ENCODE data around the gene NRCAM. TPM values are rescaled to one million over a fixed set of nuclear protein-coding genes. Genes with fewer than 3 reads are reported as not detected.
"Not testable (repeated sequence)": the region's sequence is repeated elsewhere in the genome, so short reads cannot be mapped to it uniquely, and the experiment has no call there.

Gene NRCAM
- total and polyA plus RNA-seq, 2 donors (not counting 1 experiment from before 2014, with no cell fraction given): 0.75 to 4.6 TPM

GRCh38 chr7:108272891-108273290 lies 183.3 kb downstream of the NRCAM start:
- H4K20me1 ChIP-seq (ENCODE audit: control insufficient read depth, insufficient read depth, low read length, poor library complexity, severe bottlenecking); POLR2A ChIA-PET; ATAC-seq (ENCODE audit: low read depth); H2AFZ ChIP-seq (ENCODE audit: insufficient read depth, low read depth, low read length, poor library complexity, severe bottlenecking); H3K27me3 ChIP-seq (replicated peaks in 1 of 4; ENCODE audit: control extremely low read depth in 1 of 4, control insufficient read depth in 3 of 4, insufficient read depth in 4 of 4, low read length in 3 of 4); H3K36me3 ChIP-seq (replicated peaks in 1 of 2; ENCODE audit: control extremely low read depth in 1 of 2, control insufficient read depth in 1 of 2, extremely low read depth in 1 of 2, insufficient read depth in 2 of 2, low read length in 1 of 2); H3K4me1 ChIP-seq (ENCODE audit: control insufficient read depth in 2 of 2, insufficient read depth in 2 of 2, low read length in 2 of 2); H3K9me3 ChIP-seq (ENCODE audit: control extremely low read depth in 1 of 3, control insufficient read depth in 2 of 3, insufficient read depth in 1 of 3, low read length in 2 of 3); H3K27ac ChIP-seq (ENCODE audit: low read length in 2 of 2); H3K4me3 Mint-ChIP-seq; H3K9me3 Mint-ChIP-seq (ENCODE audit: insufficient read depth); H3K27ac Mint-ChIP-seq; H3K4me2 ChIP-seq (replicated peaks; ENCODE audit: low read depth, low read length, poor library complexity, severe bottlenecking); intact Hi-C loops (cut with micrococcal nuclease); H3K27me3 Mint-ChIP-seq; H3K4me3 ChIP-seq (ENCODE audit: control extremely low read depth in 1 of 5, extremely low read depth in 1 of 5, insufficient read depth in 1 of 5, low read depth in 2 of 5, low read length in 4 of 5); H3K9ac ChIP-seq (ENCODE audit: low read length); H3K79me2 ChIP-seq (ENCODE audit: control insufficient read depth, insufficient read depth, low read length); CTCF ChIA-PET; DNase-seq: not testable (repeated sequence)
- peaks cover 17% of the 10 kb centered on the region for H3K4me1 Mint-ChIP-seq
- WGBS (ENCODE audit: insufficient coverage): no CpG with 5 or more reads among the region's 1 CpG

GRCh38 chr7:108270385-108271015 lies 185.7 kb downstream of the NRCAM start:
- H3K36me3 ChIP-seq (replicated peaks in 1 of 2; ENCODE audit: control extremely low read depth in 1 of 2, control insufficient read depth in 1 of 2, extremely low read depth in 1 of 2, insufficient read depth in 2 of 2, low read length in 1 of 2): no peaks in the 10 kb centered on the region
- H2AFZ ChIP-seq (ENCODE audit: insufficient read depth, low read depth, low read length, poor library complexity, severe bottlenecking): peak overlapping the region; percentile 8
- no peak overlapping the region for H3K4me3 ChIP-seq (ENCODE audit: control extremely low read depth in 1 of 5, extremely low read depth in 1 of 5, insufficient read depth in 1 of 5, low read depth in 2 of 5, low read length in 4 of 5)
- H3K27me3 ChIP-seq (replicated peaks in 1 of 4; ENCODE audit: control extremely low read depth in 1 of 4, control insufficient read depth in 3 of 4, insufficient read depth in 4 of 4, low read length in 3 of 4): peaks cover 0 to 4% (median 0%) of the 10 kb centered on the region in 4 experiments
- TF ChIP-seq CTCF (IDR thresholded peaks at IDR 0.05) (no peak), EZH2 (IDR thresholded peaks at IDR 0.05; ENCODE audit: borderline replicate concordance, insufficient read depth, low read depth, low read length, poor library complexity, severe bottlenecking) (no peak)
- Mint-ChIP-seq H3K4me1 (peaks cover 17% of the 10 kb centered on the region), H3K9me3 (ENCODE audit: insufficient read depth) (peaks cover 6% of the 10 kb centered on the region), H3K27me3 (no peaks in the 10 kb centered on the region), H3K27ac (no peak overlapping the region), H3K4me3 (peak overlapping the region; percentile 18)
- no peaks in the 10 kb centered on the region for H3K4me1 ChIP-seq (ENCODE audit: control insufficient read depth in 2 of 2, insufficient read depth in 2 of 2, low read length in 2 of 2)
- CTCF ChIA-PET: no interaction called here
- POLR2A ChIA-PET: no interaction called here
- no peaks in the 10 kb centered on the region for H3K79me2 ChIP-seq (ENCODE audit: control insufficient read depth, insufficient read depth, low read length)
- no peaks in the 10 kb centered on the region for H4K20me1 ChIP-seq (ENCODE audit: control insufficient read depth, insufficient read depth, low read length, poor library complexity, severe bottlenecking)
- 100% methylated on average over 1 of the region's 5 CpGs for WGBS (ENCODE audit: insufficient coverage)
- intact Hi-C loops (cut with micrococcal nuclease): no loop called here
- H3K4me2 ChIP-seq (replicated peaks; ENCODE audit: low read depth, low read length, poor library complexity, severe bottlenecking): no peak overlapping the region
- DNase-seq (no peak), ATAC-seq (ENCODE audit: low read depth) (no peak)
- H3K9me3 ChIP-seq (ENCODE audit: control extremely low read depth in 1 of 3, control insufficient read depth in 2 of 3, insufficient read depth in 1 of 3, low read length in 2 of 3): no peaks in the 10 kb centered on the region
- H3K27ac ChIP-seq (ENCODE audit: low read length in 2 of 2): no peak overlapping the region
- no peak overlapping the region for H3K9ac ChIP-seq (ENCODE audit: low read length)

Data from B cell (primary cell).